HepG2 (cell line): ENCODE results near the gene FSTL1. TPM values are rescaled to one million over a fixed set of nuclear protein-coding genes. Genes with fewer than 3 reads are reported as not detected.

Experiments used
- ATAC-seq: fragments of 200-7000 bp; cut with Tn5 transposase; 3 replicates; pipeline ENCODE4 v1.9.1; 2020; ENCODE audit warnings: mild to moderate bottlenecking, moderate library complexity
- BruUV-seq: library from RNA; stranded (reverse); fragments of 400-500 nt; replicated peaks from 2 replicates; lab custom pipeline; 2021; lab: Mats Ljungman, UMichigan
- CTCF ChIA-PET: fragments of 300-600 bp; formaldehyde crosslinking; extraction: SDS; loops from one replicate; lab custom pipeline; 2021; ENCODE audit warnings: low total read pairs, inconsistent platforms, low intra/inter-chr PET ratio; lab: Yijun Ruan, JAX
- POLR2A ChIA-PET: fragments of 350-600 bp; sonication (Branson Sonifier 250); formaldehyde crosslinking; loops from one replicate; lab custom pipeline; 2020; ENCODE audit warnings: antibody characterized with exemption, inconsistent platforms; lab: Yijun Ruan, JAX
- DNase-seq: peaks from one replicate; pipeline ENCODE4 v3.0.0-alpha.2; 2015; ENCODE audit warnings: low spot score
- FAIRE-seq: peaks from 3 replicates; lab custom pipeline; 2011; peaks lifted over from hg19 to GRCh38; lab: Jason Lieb, UNC
- H2AFZ ChIP-seq: one replicate; pipeline ENCODE4 v1.6.1; 2011; ENCODE audit warnings: low read length, inconsistent platforms
- H3K27ac ChIP-seq: fragments of 300-600 bp; 3 replicates; pipeline ENCODE4 v1.8.0; 2011; ENCODE audit warnings: mixed run types, mild to moderate bottlenecking, mixed read lengths, low read length, inconsistent platforms; ENCODE audit not compliant: insufficient read depth; ENCODE audit errors: extremely low read length
- H3K27me3 ChIP-seq, 2 experiments: fragments of 200-600 bp in 1 of 2; 2 replicates in 1 of 2; 3 replicates in 1 of 2; pipeline versions ENCODE4 v1.6.0 to v1.8.0; 2011; ENCODE audit warnings: low read length in 2 of 2, mild to moderate bottlenecking in 2 of 2, moderate library complexity in 2 of 2, inconsistent platforms in 1 of 2; ENCODE audit not compliant: insufficient read depth in 2 of 2, control insufficient read depth in 1 of 2
- H3K36me3 ChIP-seq, 2 experiments: fragments of 200-600 bp in 1 of 2; replicated peaks in 1 of 2; 2 replicates in 1 of 2; 3 replicates in 1 of 2; pipeline versions ENCODE4 v1.5.1 to v1.8.0; 2011; ENCODE audit warnings: low read length in 2 of 2, inconsistent platforms in 1 of 2; ENCODE audit not compliant: insufficient read depth in 2 of 2, control insufficient read depth in 1 of 2
- H3K4me1 ChIP-seq: 2 replicates; pipeline ENCODE4 v1.5.1; 2012; ENCODE audit warnings: low read length, inconsistent platforms; ENCODE audit not compliant: insufficient read depth
- H3K4me2 ChIP-seq: 2 replicates; pipeline ENCODE4 v1.6.0; 2011; ENCODE audit warnings: low read depth, low read length, inconsistent platforms
- H3K4me3 ChIP-seq, 3 experiments: fragments of 200-600 bp in 1 of 3; sonication (generic), shearing (Covaris generic) in 1 of 3; replicated peaks in 1 of 3; 2 replicates each; pipeline ENCODE4 v1.5.1; 2011 to 2016; ENCODE audit warnings: low read length in 3 of 3, inconsistent platforms in 2 of 3, low read depth in 2 of 3, mild to moderate bottlenecking in 2 of 3, control low read depth in 1 of 3, mixed read lengths in 1 of 3; ENCODE audit not compliant: insufficient read depth in 1 of 3
- H3K79me2 ChIP-seq: one replicate; pipeline ENCODE4 v1.6.1; 2011; ENCODE audit warnings: low read length, inconsistent platforms; ENCODE audit not compliant: insufficient read depth
- H3K9ac ChIP-seq: 2 replicates; pipeline ENCODE4 v1.6.0; 2011; ENCODE audit warnings: mild to moderate bottlenecking, low read depth, low read length, inconsistent platforms; ENCODE audit not compliant: insufficient read depth
- H3K9me3 ChIP-seq: 2 replicates; pipeline ENCODE4 v1.5.1; 2012; ENCODE audit warnings: mild to moderate bottlenecking, low read length
- H4K20me1 ChIP-seq: 2 replicates; pipeline ENCODE4 v1.6.0; 2011; ENCODE audit warnings: inconsistent platforms, mild to moderate bottlenecking, low read length, moderate library complexity; ENCODE audit not compliant: insufficient read depth
- EP300 ChIP-seq, 3 experiments: sonication (generic) in 1 of 3; formaldehyde crosslinking in 1 of 3; IDR thresholded peaks; 2 replicates each; pipeline versions ENCODE4 v1.5.1 to v1.6.1; 2011 to 2020; ENCODE audit warnings: low read depth in 2 of 3, low read length in 2 of 3, borderline replicate concordance in 1 of 3, improper control_type of control experiment in 1 of 3, mild to moderate bottlenecking in 1 of 3, missing genetic modification reagents in 1 of 3, moderate library complexity in 1 of 3
- JARID2 ChIP-seq: sonication (generic); formaldehyde crosslinking; IDR thresholded peaks from 2 replicates; pipeline ENCODE4 v1.8.1; 2023; ENCODE audit warnings: missing genetic modification reagents, inconsistent platforms; ENCODE audit not compliant: insufficient replicate concordance
- KDM1A ChIP-seq: IDR thresholded peaks from 2 replicates; pipeline ENCODE4 v1.6.1; 2016; ENCODE audit warnings: missing compliant biosample characterization
- KDM4B ChIP-seq: sonication (generic); formaldehyde crosslinking; IDR thresholded peaks from 2 replicates; pipeline ENCODE4 v1.4.0; 2020; ENCODE audit warnings: missing genetic modification reagents
- KDM5B ChIP-seq: sonication (generic); formaldehyde crosslinking; IDR thresholded peaks from 2 replicates; pipeline ENCODE4 v1.4.0; 2020; ENCODE audit warnings: missing genetic modification reagents, mild to moderate bottlenecking, borderline replicate concordance
- MATR3 ChIP-seq: sonication (generic); formaldehyde crosslinking; IDR thresholded peaks from 2 replicates; pipeline ENCODE4 v1.4.0; 2020; ENCODE audit warnings: missing genetic modification reagents
- NR2C2 ChIP-seq: sonication (generic); formaldehyde crosslinking; IDR thresholded peaks from 2 replicates; pipeline ENCODE4 v1.4.0; 2020; ENCODE audit warnings: missing genetic modification reagents, mild to moderate bottlenecking, moderate library complexity, borderline replicate concordance
- PITX1 ChIP-seq: sonication (generic); formaldehyde crosslinking; IDR thresholded peaks from 2 replicates; pipeline ENCODE4 v1.5.1; 2020; ENCODE audit warnings: mild to moderate bottlenecking, missing genetic modification reagents
- POLR2G ChIP-seq: fragments of 200-400 bp; formaldehyde crosslinking; IDR thresholded peaks from 2 replicates; pipeline ENCODE4 v1.6.1; 2018; ENCODE audit warnings: mild to moderate bottlenecking, low read depth, low read length, moderate library complexity
- ZFAT ChIP-seq: sonication (generic); formaldehyde crosslinking; conservative IDR thresholded peaks from 2 replicates; pipeline ENCODE4 v1.8.1; 2023; ENCODE audit warnings: missing genetic modification reagents, inconsistent platforms
- ZKSCAN5 ChIP-seq: sonication (generic); formaldehyde crosslinking; IDR thresholded peaks from 2 replicates; pipeline ENCODE4 v1.5.1; 2020; ENCODE audit warnings: mild to moderate bottlenecking, missing genetic modification reagents
- ZMAT3 ChIP-seq: sonication (generic); formaldehyde crosslinking; conservative IDR thresholded peaks from 2 replicates; pipeline ENCODE4 v1.7.0; 2021; ENCODE audit warnings: missing genetic modification reagents
- ZNF317 ChIP-seq: sonication (generic); formaldehyde crosslinking; IDR thresholded peaks from 2 replicates; pipeline ENCODE4 v1.5.0; 2020; ENCODE audit warnings: mild to moderate bottlenecking, missing genetic modification reagents
- ZNF7 ChIP-seq: IDR thresholded peaks from 2 replicates; pipeline ENCODE4 v1.6.1; 2016; ENCODE audit warnings: missing biosample characterization, missing genetic modification reagents
- WGBS: methylation state at CpG from one replicate; pipeline ENCODE4 v1.1.6; 2017; ENCODE audit warnings: low lambda C conversion rate; 5-methylcytosine and 5-hydroxymethylcytosine counted together
- in situ Hi-C: cut with HindIII; loops from 2 replicates; pipeline ENCODE4 v1.10.0; 2017; ENCODE audit warnings: low pct_unique_long_range_greater_than_20kb; ENCODE audit not compliant: extremely low pct_ligation_motif_present
- intact Hi-C: fragments of 100-400 bp; cut with micrococcal nuclease; formaldehyde crosslinking; loops from one replicate; pipeline ENCODE4 v1.10.0; 2022; ENCODE audit not compliant: unreplicated experiment
- polyA plus RNA-seq, 8 experiments: library from polyadenylated mRNA; depleted of rRNA in 3 of 8; stranded (reverse) in 7 of 8; unstranded in 1 of 8; fragments of >200 nt; fragmentation: Illumina TruSeq in 4 of 8; extraction: Trizol in 4 of 8; gene quantifications; 2 replicates each; pipeline versions ENCODE4 v1.2.1 to v1.2.3, GENCODE V29; 2011 to 2016; ENCODE audit warnings: low read depth in 4 of 8, missing spikeins in 1 of 8, mixed read lengths in 1 of 8; ENCODE audit not compliant: insufficient read depth in 1 of 8
- total RNA-seq, 5 experiments: library from RNA; depleted of rRNA; stranded (reverse); fragments of >200 nt; fragmentation: Illumina TruSeq; extraction: Trizol; gene quantifications; 2 replicates each; pipeline ENCODE4 v1.2.3, GENCODE V29; 2016; ENCODE audit warnings: low read depth in 1 of 5
- TF ChIP-seq, protein P1 (sequence below): sonication (generic); formaldehyde crosslinking; IDR thresholded peaks from 2 replicates; pipeline ENCODE4 v1.5.1; 2020; ENCODE audit warnings: mild to moderate bottlenecking, missing genetic modification reagents, borderline replicate concordance
- TF ChIP-seq, protein P2 (sequence below): sonication (generic); formaldehyde crosslinking; IDR thresholded peaks from 2 replicates; pipeline ENCODE4 v1.4.0; 2020; ENCODE audit warnings: missing genetic modification reagents

FSTL1 gene
- total and polyA plus RNA-seq, 2 of the 13 experiments (the other 11 are each of a cell fraction or from before 2014, with no cell fraction given), result 0.07 to 0.29 TPM

DNA sequence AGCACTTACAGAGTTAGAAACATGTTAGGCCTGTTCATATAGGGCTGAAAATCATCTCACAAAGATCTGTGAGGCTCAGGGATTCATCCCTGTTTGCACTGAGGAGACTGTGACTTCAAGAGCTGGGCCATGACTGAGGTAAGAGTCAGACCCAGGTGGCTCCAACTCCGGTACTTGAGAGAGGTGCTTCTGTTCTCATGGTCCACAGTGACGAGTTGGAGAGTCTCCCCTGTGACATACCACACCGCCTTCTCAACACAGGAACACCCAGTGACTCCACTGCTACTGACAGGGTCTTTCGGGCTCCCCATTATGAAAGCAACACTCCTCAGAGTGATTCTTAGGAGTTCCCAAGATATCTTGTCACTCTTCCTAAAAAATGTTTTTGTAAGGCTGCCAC is 27.4 kb downstream of the FSTL1 start:
- DNase-seq (no peak), FAIRE-seq (no peak), ATAC-seq (no peak)
- H3K9me3 ChIP-seq, result no peaks in the 10 kb centered on the region
- intact Hi-C loops (no loop called here), in situ Hi-C loops (loop anchor here (5.0 kb wide), 1 partner anchor 134 kb away; no protein-coding TSS in a partner anchor)
- H3K36me3 ChIP-seq, result no peaks in the 10 kb centered on the region
- no peaks in the 10 kb centered on the region for H4K20me1 ChIP-seq
- peaks cover 4% of the 10 kb centered on the region for H3K4me1 ChIP-seq
- POLR2A ChIA-PET, result no interaction called here
- TF ChIP-seq POLR2G (no peak), KDM1A (no peak)
- TF ChIP-seq, protein P1, sequence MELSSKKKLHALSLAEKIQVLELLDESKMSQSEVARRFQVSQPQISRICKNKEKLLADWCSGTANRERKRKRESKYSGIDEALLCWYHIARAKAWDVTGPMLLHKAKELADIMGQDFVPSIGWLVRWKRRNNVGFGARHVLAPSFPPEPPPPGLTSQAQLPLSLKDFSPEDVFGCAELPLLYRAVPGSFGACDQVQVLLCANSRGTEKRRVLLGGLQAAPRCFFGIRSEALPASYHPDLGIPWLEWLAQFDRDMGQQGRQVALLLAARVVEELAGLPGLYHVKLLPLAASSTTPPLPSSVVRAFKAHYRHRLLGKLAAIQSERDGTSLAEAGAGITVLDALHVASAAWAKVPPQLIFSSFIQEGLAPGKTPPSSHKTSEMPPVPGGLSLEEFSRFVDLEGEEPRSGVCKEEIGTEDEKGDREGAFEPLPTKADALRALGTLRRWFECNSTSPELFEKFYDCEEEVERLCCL, result no peak
- peaks cover 1 to 13% of the 10 kb centered on the region in 2 experiments; a peak in 3 of 5 replicates for H3K27me3 ChIP-seq
- no TSS peak for BruUV-seq
- no peak overlapping the region for H3K27ac ChIP-seq
- WGBS, result 13% methylated on average over 4 of the region's 4 CpGs
- no peak overlapping the region for H2AFZ ChIP-seq
- no peak overlapping the region for H3K4me3 ChIP-seq
- no peak overlapping the region for H3K4me2 ChIP-seq
- CTCF ChIA-PET, result no interaction called here
- no peak overlapping the region for H3K9ac ChIP-seq
- no peaks in the 10 kb centered on the region for H3K79me2 ChIP-seq

DNA sequence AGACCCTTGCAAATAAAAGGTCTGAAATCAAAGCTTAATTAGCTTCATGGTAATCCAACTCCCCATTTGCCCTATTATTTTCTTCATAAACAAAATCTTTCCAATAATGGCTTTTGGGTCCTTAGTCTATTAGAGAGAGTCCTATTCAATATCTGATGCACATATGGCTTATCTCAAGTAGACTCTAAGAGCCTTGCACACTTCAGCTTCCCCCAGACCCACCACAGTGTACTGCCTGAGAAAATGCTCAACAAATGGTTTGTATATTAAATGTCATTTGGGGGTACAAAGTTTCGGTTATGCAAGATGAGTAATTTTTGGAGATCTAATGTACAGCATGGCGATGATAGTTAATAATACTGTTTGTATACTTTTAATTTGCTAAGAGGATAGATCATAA is 28.9 kb downstream of the FSTL1 start:
- in situ Hi-C loops, result loop anchor here (5.0 kb wide), 1 partner anchor 135 kb away; no protein-coding TSS in a partner anchor
- POLR2A ChIA-PET, result no interaction called here
- no peak for TF ChIP-seq NR2C2 (CRISPR knock-in tag)
- TF ChIP-seq JARID2 (CRISPR knock-in tag), result no peak
- no peak for TF ChIP-seq MATR3 (CRISPR knock-in tag)
- TF ChIP-seq ZKSCAN5 (CRISPR knock-in tag), result no peak
- no peak for TF ChIP-seq ZNF7 (CRISPR knock-in tag)
- no peak for TF ChIP-seq ZMAT3 (CRISPR knock-in tag)
- no peak for TF ChIP-seq KDM4B
- no peak for TF ChIP-seq ZFAT (CRISPR knock-in tag)
- TF ChIP-seq, protein P2, sequence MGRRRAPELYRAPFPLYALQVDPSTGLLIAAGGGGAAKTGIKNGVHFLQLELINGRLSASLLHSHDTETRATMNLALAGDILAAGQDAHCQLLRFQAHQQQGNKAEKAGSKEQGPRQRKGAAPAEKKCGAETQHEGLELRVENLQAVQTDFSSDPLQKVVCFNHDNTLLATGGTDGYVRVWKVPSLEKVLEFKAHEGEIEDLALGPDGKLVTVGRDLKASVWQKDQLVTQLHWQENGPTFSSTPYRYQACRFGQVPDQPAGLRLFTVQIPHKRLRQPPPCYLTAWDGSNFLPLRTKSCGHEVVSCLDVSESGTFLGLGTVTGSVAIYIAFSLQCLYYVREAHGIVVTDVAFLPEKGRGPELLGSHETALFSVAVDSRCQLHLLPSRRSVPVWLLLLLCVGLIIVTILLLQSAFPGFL (CRISPR knock-in tag), result no peak
- no peak for TF ChIP-seq KDM5B (CRISPR knock-in tag)
- no peak for TF ChIP-seq PITX1 (CRISPR knock-in tag)
- TF ChIP-seq ZNF317 (CRISPR knock-in tag), result no peak
- no peak for TF ChIP-seq EP300 (IDR thresholded peaks at IDR 0.05; ENCODE audit: low read depth in 2 of 2, low read length in 2 of 2)
- no peak for TF ChIP-seq EP300 (CRISPR knock-in tag; IDR thresholded peaks at IDR 0.05; ENCODE audit: borderline replicate concordance)

More for the DNA sequence above, 28.9 kb downstream of the FSTL1 start:
- ATAC-seq, result no peak
- Histone ChIP-seq H3K27ac (no peak overlapping the region), H3K9ac (no peak overlapping the region), H3K27me3 (peaks cover 1 to 13% of the 10 kb centered on the region in 2 experiments; a peak in 3 of 5 replicates), H2AFZ (no peak overlapping the region), H3K4me3 (no peak overlapping the region), H4K20me1 (no peaks in the 10 kb centered on the region), H3K4me2 (no peak overlapping the region), H3K36me3 (no peaks in the 10 kb centered on the region), H3K4me1 (peaks cover 14% of the 10 kb centered on the region), H3K9me3 (no peaks in the 10 kb centered on the region), H3K79me2 (no peaks in the 10 kb centered on the region)
- intact Hi-C loops, result no loop called here
- WGBS, result 11% methylated on average over 2 of the region's 2 CpGs
- BruUV-seq, result no TSS peak
- no peak for DNase-seq
- CTCF ChIA-PET, result no interaction called here
- FAIRE-seq, result no peak
